AG04450 (cell line): Measurements from ENCODE around the gene CRYBG3. TPM values are rescaled to one million over a fixed set of nuclear protein-coding genes. Genes with fewer than 3 reads are reported as not detected.

Experiments
- CTCF ChIA-PET: fragments of 300-600, 350-600 bp; formaldehyde crosslinking; extraction: SDS; loops from one replicate; lab custom pipeline; 2022; ENCODE audit warnings: antibody characterized with exemption, inconsistent platforms; lab: Charles Lee
- POLR2A ChIA-PET: fragments of 350-600 bp; formaldehyde crosslinking; extraction: SDS; loops from one replicate; lab custom pipeline; 2021; ENCODE audit warnings: antibody characterized with exemption, inconsistent platforms; lab: Yijun Ruan, JAX
- DNase-seq: peaks from one replicate; pipeline ENCODE4 v3.0.0-alpha.2; 2011; ENCODE audit warnings: low read depth, low spot score
- H3K27ac ChIP-seq: one replicate; pipeline ENCODE4 v1.5.1; 2012; ENCODE audit warnings: low read depth, low read length, control low read depth
- H3K27me3 ChIP-seq: one replicate; pipeline ENCODE4 v1.6.0; 2012; ENCODE audit warnings: low read length; ENCODE audit not compliant: control insufficient read depth, insufficient read depth
- H3K4me3 ChIP-seq: 2 replicates; pipeline ENCODE4 v1.5.1; 2011; ENCODE audit warnings: mild to moderate bottlenecking, low read depth, low read length, control low read depth
- H3K9me3 ChIP-seq: 2 replicates; pipeline ENCODE4 v1.5.1; 2012; ENCODE audit warnings: low read length; ENCODE audit not compliant: control insufficient read depth, insufficient read depth
- polyA plus RNA-seq: library from polyadenylated mRNA; depleted of rRNA; stranded (reverse); fragments of >200 nt; gene quantifications from 2 replicates; pipeline ENCODE4 v1.2.3, GENCODE V29; 2011
- TF ChIP-seq, protein P1 (sequence below): IDR thresholded peaks from 2 replicates; pipeline ENCODE4 v1.5.1; 2011; ENCODE audit warnings: low read depth, low read length, control low read depth, inconsistent platforms

CRYBG3 gene
- polyA plus RNA-seq, 1 experiment = 9.9 TPM

DNA sequence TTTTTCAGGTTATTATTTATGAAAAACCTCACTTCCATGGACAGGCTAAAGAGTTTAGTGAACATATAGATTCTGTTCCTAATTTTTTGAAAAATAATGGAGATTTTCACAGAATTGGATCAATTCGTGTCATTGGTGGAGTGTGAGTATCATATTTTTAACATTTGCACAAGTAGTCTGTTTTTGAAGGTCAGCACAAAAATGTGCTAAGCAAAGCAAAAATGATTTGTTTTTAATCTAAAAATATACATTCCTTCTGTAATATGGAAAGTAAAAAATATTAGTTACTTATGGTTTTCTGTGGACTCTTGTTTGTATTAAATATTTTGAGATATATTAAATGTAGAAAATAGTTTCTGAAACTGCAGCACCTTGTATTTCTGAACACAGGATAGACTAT lies 71.0 kb downstream of the CRYBG3 start:
- no peaks in the 10 kb centered on the region for H3K27me3 ChIP-seq
- H3K9me3 ChIP-seq = no peaks in the 10 kb centered on the region
- no peak for DNase-seq
- TF ChIP-seq, protein P1, sequence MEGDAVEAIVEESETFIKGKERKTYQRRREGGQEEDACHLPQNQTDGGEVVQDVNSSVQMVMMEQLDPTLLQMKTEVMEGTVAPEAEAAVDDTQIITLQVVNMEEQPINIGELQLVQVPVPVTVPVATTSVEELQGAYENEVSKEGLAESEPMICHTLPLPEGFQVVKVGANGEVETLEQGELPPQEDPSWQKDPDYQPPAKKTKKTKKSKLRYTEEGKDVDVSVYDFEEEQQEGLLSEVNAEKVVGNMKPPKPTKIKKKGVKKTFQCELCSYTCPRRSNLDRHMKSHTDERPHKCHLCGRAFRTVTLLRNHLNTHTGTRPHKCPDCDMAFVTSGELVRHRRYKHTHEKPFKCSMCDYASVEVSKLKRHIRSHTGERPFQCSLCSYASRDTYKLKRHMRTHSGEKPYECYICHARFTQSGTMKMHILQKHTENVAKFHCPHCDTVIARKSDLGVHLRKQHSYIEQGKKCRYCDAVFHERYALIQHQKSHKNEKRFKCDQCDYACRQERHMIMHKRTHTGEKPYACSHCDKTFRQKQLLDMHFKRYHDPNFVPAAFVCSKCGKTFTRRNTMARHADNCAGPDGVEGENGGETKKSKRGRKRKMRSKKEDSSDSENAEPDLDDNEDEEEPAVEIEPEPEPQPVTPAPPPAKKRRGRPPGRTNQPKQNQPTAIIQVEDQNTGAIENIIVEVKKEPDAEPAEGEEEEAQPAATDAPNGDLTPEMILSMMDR = no peak
- H3K27ac ChIP-seq = no peak overlapping the region
- ChIA-PET POLR2A (no interaction called here), CTCF (no interaction called here)
- no peak overlapping the region for H3K4me3 ChIP-seq

DNA sequence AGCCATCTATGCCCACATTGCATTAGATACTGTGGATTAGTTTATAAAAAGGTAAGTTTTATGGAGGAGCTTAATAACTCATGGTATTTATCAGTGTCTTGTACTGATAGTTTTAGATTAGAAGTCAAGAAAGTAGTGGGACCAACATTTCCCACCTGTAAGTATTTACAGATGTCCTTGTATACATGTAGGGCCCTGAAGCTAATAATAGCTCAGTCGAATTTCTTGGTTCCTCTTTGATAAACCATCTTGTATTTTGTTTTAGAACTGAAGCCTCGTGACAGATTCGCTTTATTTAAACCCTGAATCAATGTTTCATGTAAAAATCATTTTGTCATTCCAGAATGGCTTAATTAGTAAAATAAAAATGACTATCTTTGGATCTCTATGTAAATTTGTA lies 73.4 kb downstream of the CRYBG3 start:
- POLR2A ChIA-PET = no interaction called here
- no peak overlapping the region for H3K27ac ChIP-seq
- TF ChIP-seq, protein P1 = no peak
- no peaks in the 10 kb centered on the region for H3K9me3 ChIP-seq
- no peak for DNase-seq
- no peak overlapping the region for H3K4me3 ChIP-seq
- CTCF ChIA-PET = interaction anchor here (1.0 kb wide), 1 partner anchor 103 kb away, joined by 4 read pairs; no protein-coding TSS in a partner anchor
- H3K27me3 ChIP-seq = no peaks in the 10 kb centered on the region

DNA sequence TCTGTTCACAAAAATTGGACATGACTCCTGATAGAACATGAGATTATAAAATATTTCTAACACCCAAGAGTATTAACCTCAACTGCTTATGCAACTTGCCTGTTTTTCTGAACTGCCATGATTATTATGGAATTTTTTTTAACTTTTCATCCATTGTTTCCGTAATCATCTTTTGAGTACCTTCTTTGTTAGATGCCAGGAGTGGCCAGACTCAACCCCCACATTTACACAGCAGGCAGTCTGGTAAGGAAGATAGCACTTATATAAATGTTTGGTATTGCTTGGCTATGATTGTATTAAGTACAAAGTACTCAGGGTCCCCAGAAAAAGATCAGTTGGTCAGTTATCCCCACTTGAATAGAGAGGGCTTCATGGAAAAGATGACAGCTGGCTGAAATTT lies 74.3 kb downstream of the CRYBG3 start:
- H3K9me3 ChIP-seq = no peaks in the 10 kb centered on the region
- ChIA-PET CTCF (interaction anchor here (1.0 kb wide), 1 partner anchor 104 kb away, joined by 4 read pairs; no protein-coding TSS in a partner anchor), POLR2A (no interaction called here)
- DNase-seq = no peak
- no peak overlapping the region for H3K4me3 ChIP-seq
- no peak overlapping the region for H3K27ac ChIP-seq
- TF ChIP-seq, protein P1 = no peak
- no peaks in the 10 kb centered on the region for H3K27me3 ChIP-seq

GRCh38 chr3:97896547-97896946 lies 74.7 kb downstream of the CRYBG3 start:
- ChIA-PET CTCF (no interaction called here), POLR2A (no interaction called here)
- no peak overlapping the region for H3K4me3 ChIP-seq
- no peaks in the 10 kb centered on the region for H3K27me3 ChIP-seq
- no peak overlapping the region for H3K27ac ChIP-seq
- no peak for DNase-seq
- no peaks in the 10 kb centered on the region for H3K9me3 ChIP-seq
- TF ChIP-seq, protein P1 = no peak

DNA sequence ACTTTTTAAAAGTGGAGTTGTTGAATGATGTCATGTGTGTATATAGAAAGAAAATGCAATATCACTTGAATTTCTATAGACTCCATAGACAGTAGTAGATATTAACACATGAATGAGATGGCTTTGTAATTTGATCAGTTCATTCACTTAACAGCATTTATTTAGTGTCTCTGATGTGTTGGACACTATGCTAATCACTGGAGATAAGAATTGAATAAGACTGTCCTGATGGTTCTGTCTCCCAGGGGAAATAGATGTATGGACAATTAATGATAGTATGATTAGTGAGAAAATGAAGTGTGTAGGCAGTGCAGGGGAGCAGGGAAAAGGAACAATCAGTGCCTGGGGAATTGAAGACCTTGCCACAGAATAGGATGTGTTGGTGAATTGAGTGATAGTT lies 77.5 kb downstream of the CRYBG3 start:
- ChIA-PET POLR2A (no interaction called here), CTCF (no interaction called here)
- Histone ChIP-seq H3K27ac (no peak overlapping the region), H3K9me3 (no peaks in the 10 kb centered on the region), H3K27me3 (no peaks in the 10 kb centered on the region), H3K4me3 (no peak overlapping the region)
- TF ChIP-seq, protein P1 = no peak
- no peak for DNase-seq
